ENCODE data around the gene C19orf67.
A peak's percentile ranks its signal among the peaks of the same experiment; 100 is the strongest.

The C19orf67 gene

GRCh38 chr19:14096272-14096992 is 10.8 kb upstream of the C19orf67 start:
- DNase-seq = no peak
- Mint-ChIP-seq H3K27me3 (ENCODE audit: low read depth, poor library complexity) (peaks cover 3% of the 10 kb centered on the region), H3K36me3 (ENCODE audit: low read depth) (peaks cover 47% of the 10 kb centered on the region), H3K9me3 (peaks cover 23% of the 10 kb centered on the region), H3K4me1 (peaks cover 8% of the 10 kb centered on the region), H3K27ac (peak overlapping the region; percentile 70), H3K4me3 (no peak overlapping the region)
- TF ChIP-seq CTCF (IDR thresholded peaks at IDR 0.05) = no peak

GRCh38 chr19:14094854-14095253 is 9.3 kb upstream of the C19orf67 start:
- no peak for DNase-seq
- peaks cover 23% of the 10 kb centered on the region for H3K9me3 Mint-ChIP-seq
- H3K4me3 Mint-ChIP-seq = no peak overlapping the region
- peaks cover 41% of the 10 kb centered on the region for H3K36me3 Mint-ChIP-seq (ENCODE audit: low read depth)
- TF ChIP-seq CTCF (IDR thresholded peaks at IDR 0.05) = no peak
- peaks cover 10% of the 10 kb centered on the region for H3K4me1 Mint-ChIP-seq
- peaks cover 5% of the 10 kb centered on the region for H3K27me3 Mint-ChIP-seq (ENCODE audit: low read depth, poor library complexity)
- H3K27ac Mint-ChIP-seq = no peak overlapping the region

- H3K27ac Mint-ChIP-seq = no peak overlapping the region
- no peak for TF ChIP-seq CTCF (IDR thresholded peaks at IDR 0.05)
- H3K27me3 Mint-ChIP-seq (ENCODE audit: low read depth, poor library complexity) = peaks cover 10% of the 10 kb centered on the region
- H3K36me3 Mint-ChIP-seq (ENCODE audit: low read depth) = peaks cover 52% of the 10 kb centered on the region
- no peak for DNase-seq
- peaks cover 21% of the 10 kb centered on the region for H3K4me1 Mint-ChIP-seq
- H3K9me3 Mint-ChIP-seq = peaks cover 23% of the 10 kb centered on the region
- peak overlapping the region; percentile 36 for H3K4me3 Mint-ChIP-seq
Measured at GRCh38 chr19:14093117-14093823, 7.7 kb upstream of the C19orf67 start.

- Mint-ChIP-seq H3K4me1 (peaks cover 25% of the 10 kb centered on the region), H3K27ac (no peak overlapping the region), H3K9me3 (peaks cover 23% of the 10 kb centered on the region), H3K4me3 (peak overlapping the region; percentile 95), H3K27me3 (ENCODE audit: low read depth, poor library complexity) (peaks cover 9% of the 10 kb centered on the region), H3K36me3 (ENCODE audit: low read depth) (peaks cover 52% of the 10 kb centered on the region)
- DNase-seq = no peak
- no peak for TF ChIP-seq CTCF (IDR thresholded peaks at IDR 0.05)
Measured at GRCh38 chr19:14091813-14092462, 6.4 kb upstream of the C19orf67 start.

- peak overlapping the region; percentile 92 for H3K27ac Mint-ChIP-seq
- peaks cover 23% of the 10 kb centered on the region for H3K9me3 Mint-ChIP-seq
- peaks cover 25% of the 10 kb centered on the region for H3K4me1 Mint-ChIP-seq
- peaks cover 50% of the 10 kb centered on the region for H3K36me3 Mint-ChIP-seq (ENCODE audit: low read depth)
- H3K27me3 Mint-ChIP-seq (ENCODE audit: low read depth, poor library complexity) = peaks cover 10% of the 10 kb centered on the region
- no peak for TF ChIP-seq CTCF (IDR thresholded peaks at IDR 0.05)
- DNase-seq = peak; percentile 79
- H3K4me3 Mint-ChIP-seq = peak overlapping the region; percentile 95
Measured at GRCh38 chr19:14091081-14091812, 5.7 kb upstream of the C19orf67 start.

Measured in nephron progenitor cell (in vitro differentiated cells).